HepG2 (cell line): ENCODE measurements around the gene KIZ. TPM values are rescaled to one million over a fixed set of nuclear protein-coding genes. Genes with fewer than 3 reads are reported as not detected.

ENCODE experiments used
- ATAC-seq: fragments of 200-7000 bp; cut with Tn5 transposase; 3 replicates; pipeline ENCODE4 v1.9.1; 2020; ENCODE audit warnings: mild to moderate bottlenecking, moderate library complexity
- BruUV-seq: library from RNA; stranded (reverse); fragments of 400-500 nt; replicated peaks from 2 replicates; lab custom pipeline; 2021; lab: Mats Ljungman, UMichigan
- CTCF ChIA-PET: fragments of 300-600 bp; formaldehyde crosslinking; extraction: SDS; loops from one replicate; lab custom pipeline; 2021; ENCODE audit warnings: low total read pairs, inconsistent platforms, low intra/inter-chr PET ratio; lab: Yijun Ruan, JAX
- POLR2A ChIA-PET: fragments of 350-600 bp; sonication (Branson Sonifier 250); formaldehyde crosslinking; loops from one replicate; lab custom pipeline; 2020; ENCODE audit warnings: antibody characterized with exemption, inconsistent platforms; lab: Yijun Ruan, JAX
- DNase-seq: peaks from one replicate; pipeline ENCODE4 v3.0.0-alpha.2; 2015; ENCODE audit warnings: low spot score
- FAIRE-seq: peaks from 3 replicates; lab custom pipeline; 2011; peaks lifted over from hg19 to GRCh38; lab: Jason Lieb, UNC
- H2AFZ ChIP-seq: one replicate; pipeline ENCODE4 v1.6.1; 2011; ENCODE audit warnings: low read length, inconsistent platforms
- H3K27ac ChIP-seq: fragments of 300-600 bp; 3 replicates; pipeline ENCODE4 v1.8.0; 2011; ENCODE audit warnings: mixed run types, mild to moderate bottlenecking, mixed read lengths, low read length, inconsistent platforms; ENCODE audit not compliant: insufficient read depth; ENCODE audit errors: extremely low read length
- H3K27me3 ChIP-seq, 2 experiments: fragments of 200-600 bp in 1 of 2; 2 replicates in 1 of 2; 3 replicates in 1 of 2; pipeline versions ENCODE4 v1.6.0 to v1.8.0; 2011; ENCODE audit warnings: low read length in 2 of 2, mild to moderate bottlenecking in 2 of 2, moderate library complexity in 2 of 2, inconsistent platforms in 1 of 2; ENCODE audit not compliant: insufficient read depth in 2 of 2, control insufficient read depth in 1 of 2
- H3K36me3 ChIP-seq, 2 experiments: fragments of 200-600 bp in 1 of 2; replicated peaks in 1 of 2; 2 replicates in 1 of 2; 3 replicates in 1 of 2; pipeline versions ENCODE4 v1.5.1 to v1.8.0; 2011; ENCODE audit warnings: low read length in 2 of 2, inconsistent platforms in 1 of 2; ENCODE audit not compliant: insufficient read depth in 2 of 2, control insufficient read depth in 1 of 2
- H3K4me1 ChIP-seq: 2 replicates; pipeline ENCODE4 v1.5.1; 2012; ENCODE audit warnings: low read length, inconsistent platforms; ENCODE audit not compliant: insufficient read depth
- H3K4me2 ChIP-seq: 2 replicates; pipeline ENCODE4 v1.6.0; 2011; ENCODE audit warnings: low read depth, low read length, inconsistent platforms
- H3K4me3 ChIP-seq, 3 experiments: fragments of 200-600 bp in 1 of 3; sonication (generic), shearing (Covaris generic) in 1 of 3; replicated peaks in 1 of 3; 2 replicates each; pipeline ENCODE4 v1.5.1; 2011 to 2016; ENCODE audit warnings: low read length in 3 of 3, inconsistent platforms in 2 of 3, low read depth in 2 of 3, mild to moderate bottlenecking in 2 of 3, control low read depth in 1 of 3, mixed read lengths in 1 of 3; ENCODE audit not compliant: insufficient read depth in 1 of 3
- H3K79me2 ChIP-seq: one replicate; pipeline ENCODE4 v1.6.1; 2011; ENCODE audit warnings: low read length, inconsistent platforms; ENCODE audit not compliant: insufficient read depth
- H3K9ac ChIP-seq: 2 replicates; pipeline ENCODE4 v1.6.0; 2011; ENCODE audit warnings: mild to moderate bottlenecking, low read depth, low read length, inconsistent platforms; ENCODE audit not compliant: insufficient read depth
- H3K9me3 ChIP-seq: 2 replicates; pipeline ENCODE4 v1.5.1; 2012; ENCODE audit warnings: mild to moderate bottlenecking, low read length
- H4K20me1 ChIP-seq: 2 replicates; pipeline ENCODE4 v1.6.0; 2011; ENCODE audit warnings: inconsistent platforms, mild to moderate bottlenecking, low read length, moderate library complexity; ENCODE audit not compliant: insufficient read depth
- AGO2 ChIP-seq: fragments of 200-400 bp; formaldehyde crosslinking; optimal IDR thresholded peaks from 2 replicates; pipeline ENCODE3; 2017; ENCODE audit warnings: mild to moderate bottlenecking, low read depth, low read length, moderate library complexity
- ASH2L ChIP-seq: fragments of 300-600, 200-600 bp; sonication (generic); IDR thresholded peaks from 2 replicates; pipeline ENCODE4 v1.7.0; 2017; ENCODE audit warnings: low read depth, mild to moderate bottlenecking, moderate library complexity, mixed read lengths, low read length; ENCODE audit not compliant: insufficient read length
- HOMEZ ChIP-seq: IDR thresholded peaks from 2 replicates; pipeline ENCODE4 v1.6.1; 2016; ENCODE audit warnings: low read depth
- HOXA9 ChIP-seq: sonication (generic); formaldehyde crosslinking; IDR thresholded peaks from 2 replicates; pipeline ENCODE4 v1.8.1; 2022; ENCODE audit warnings: missing genetic modification reagents, mild to moderate bottlenecking, moderate library complexity, borderline replicate concordance
- MXI1 ChIP-seq: IDR thresholded peaks from 3 replicates; pipeline ENCODE4 v1.6.1; 2012; ENCODE audit warnings: low read depth, low read length, inconsistent platforms, borderline replicate concordance
- RARA ChIP-seq: IDR thresholded peaks from 2 replicates; pipeline ENCODE4 v1.6.1; 2016; ENCODE audit warnings: missing genetic modification reagents, missing compliant biosample characterization
- RORA ChIP-seq: sonication (generic); formaldehyde crosslinking; IDR thresholded peaks from 2 replicates; pipeline ENCODE4 v1.5.0; 2020; ENCODE audit warnings: mild to moderate bottlenecking, missing genetic modification reagents, moderate library complexity
- SAFB2 ChIP-seq: sonication (generic); formaldehyde crosslinking; IDR thresholded peaks from 2 replicates; pipeline ENCODE4 v1.5.1; 2020; ENCODE audit warnings: missing genetic modification reagents, low read depth, mild to moderate bottlenecking, borderline replicate concordance
- SIX4 ChIP-seq: sonication (generic); formaldehyde crosslinking; IDR thresholded peaks from 2 replicates; pipeline ENCODE4 v1.4.0; 2020; ENCODE audit warnings: missing genetic modification reagents
- SOX13 ChIP-seq, 3 experiments: fragments of 450-650 bp in 1 of 3; sonication (generic) in 1 of 3; formaldehyde crosslinking in 1 of 3; IDR thresholded peaks in 2 of 3; conservative IDR thresholded peaks in 1 of 3; 2 replicates each; pipeline versions ENCODE4 v1.5.0 to v1.6.1; 2016 to 2020; ENCODE audit warnings: antibody characterized with exemption in 1 of 3, mild to moderate bottlenecking in 1 of 3, missing compliant biosample characterization in 1 of 3, missing genetic modification reagents in 1 of 3, moderate library complexity in 1 of 3
- ZNF274 ChIP-seq: sonication (generic); formaldehyde crosslinking; IDR thresholded peaks from 2 replicates; pipeline ENCODE4 v1.5.1; 2020; ENCODE audit warnings: mild to moderate bottlenecking, missing genetic modification reagents
- ZNF83 ChIP-seq: sonication (generic); formaldehyde crosslinking; IDR thresholded peaks from 2 replicates; pipeline ENCODE4 v1.4.0; 2020; ENCODE audit warnings: missing genetic modification reagents, mild to moderate bottlenecking, borderline replicate concordance
- WGBS: methylation state at CpG from one replicate; pipeline ENCODE4 v1.1.6; 2017; ENCODE audit warnings: low lambda C conversion rate; 5-methylcytosine and 5-hydroxymethylcytosine counted together
- in situ Hi-C: cut with HindIII; loops from 2 replicates; pipeline ENCODE4 v1.10.0; 2017; ENCODE audit warnings: low pct_unique_long_range_greater_than_20kb; ENCODE audit not compliant: extremely low pct_ligation_motif_present
- intact Hi-C: fragments of 100-400 bp; cut with micrococcal nuclease; formaldehyde crosslinking; loops from one replicate; pipeline ENCODE4 v1.10.0; 2022; ENCODE audit not compliant: unreplicated experiment
- polyA plus RNA-seq, 8 experiments: library from polyadenylated mRNA; depleted of rRNA in 3 of 8; stranded (reverse) in 7 of 8; unstranded in 1 of 8; fragments of >200 nt; fragmentation: Illumina TruSeq in 4 of 8; extraction: Trizol in 4 of 8; gene quantifications; 2 replicates each; pipeline versions ENCODE4 v1.2.1 to v1.2.3, GENCODE V29; 2011 to 2016; ENCODE audit warnings: low read depth in 4 of 8, missing spikeins in 1 of 8, mixed read lengths in 1 of 8; ENCODE audit not compliant: insufficient read depth in 1 of 8
- total RNA-seq, 5 experiments: library from RNA; depleted of rRNA; stranded (reverse); fragments of >200 nt; fragmentation: Illumina TruSeq; extraction: Trizol; gene quantifications; 2 replicates each; pipeline ENCODE4 v1.2.3, GENCODE V29; 2016; ENCODE audit warnings: low read depth in 1 of 5
- TF ChIP-seq, protein P1 (sequence below): sonication (generic); formaldehyde crosslinking; IDR thresholded peaks from 2 replicates; pipeline ENCODE4 v1.5.1; 2020; ENCODE audit warnings: mild to moderate bottlenecking, missing genetic modification reagents, borderline replicate concordance

The KIZ gene
- total and polyA plus RNA-seq, 2 of the 13 experiments (the other 11 are each of a cell fraction or from before 2014, with no cell fraction given) = 46.3 to 114 TPM

- TF ChIP-seq RARA (CRISPR knock-in tag) = no peak
Observed at GRCh38 chr20:21240394-21240793, 114.5 kb downstream of the KIZ start (continued).

GRCh38 chr20:21241406-21241805, 115.5 kb downstream of the KIZ start:
- no peak overlapping the region for H3K27ac ChIP-seq
- H2AFZ ChIP-seq = no peak overlapping the region
- FAIRE-seq (no peak), DNase-seq (no peak), ATAC-seq (no peak)
- BruUV-seq = no TSS peak
- no peak overlapping the region for H3K4me2 ChIP-seq
- H3K27me3 ChIP-seq = no peaks in the 10 kb centered on the region
- intact Hi-C loops (no loop called here), in situ Hi-C loops (no loop called here)
- no peak overlapping the region for H3K9ac ChIP-seq
- 81% methylated on average over 7 of the region's 7 CpGs for WGBS
- no peaks in the 10 kb centered on the region for H3K9me3 ChIP-seq
- CTCF ChIA-PET = no interaction called here
- TF ChIP-seq RORA (CRISPR knock-in tag) (no peak), AGO2 (no peak), SAFB2 (CRISPR knock-in tag) (no peak), ZNF83 (CRISPR knock-in tag) (no peak), SOX13 (IDR thresholded peaks at IDR 0.05) (no peak), SOX13 (CRISPR knock-in tag; conservative IDR thresholded peaks at IDR 0.05 in 1 of 2, IDR thresholded peaks at IDR 0.05 in 1 of 2) (no peak), HOXA9 (CRISPR knock-in tag) (no peak), MXI1 (no peak), HOMEZ (CRISPR knock-in tag) (no peak), ZNF274 (CRISPR knock-in tag) (no peak), SIX4 (CRISPR knock-in tag) (no peak), ASH2L (no peak)
- TF ChIP-seq, protein P1, sequence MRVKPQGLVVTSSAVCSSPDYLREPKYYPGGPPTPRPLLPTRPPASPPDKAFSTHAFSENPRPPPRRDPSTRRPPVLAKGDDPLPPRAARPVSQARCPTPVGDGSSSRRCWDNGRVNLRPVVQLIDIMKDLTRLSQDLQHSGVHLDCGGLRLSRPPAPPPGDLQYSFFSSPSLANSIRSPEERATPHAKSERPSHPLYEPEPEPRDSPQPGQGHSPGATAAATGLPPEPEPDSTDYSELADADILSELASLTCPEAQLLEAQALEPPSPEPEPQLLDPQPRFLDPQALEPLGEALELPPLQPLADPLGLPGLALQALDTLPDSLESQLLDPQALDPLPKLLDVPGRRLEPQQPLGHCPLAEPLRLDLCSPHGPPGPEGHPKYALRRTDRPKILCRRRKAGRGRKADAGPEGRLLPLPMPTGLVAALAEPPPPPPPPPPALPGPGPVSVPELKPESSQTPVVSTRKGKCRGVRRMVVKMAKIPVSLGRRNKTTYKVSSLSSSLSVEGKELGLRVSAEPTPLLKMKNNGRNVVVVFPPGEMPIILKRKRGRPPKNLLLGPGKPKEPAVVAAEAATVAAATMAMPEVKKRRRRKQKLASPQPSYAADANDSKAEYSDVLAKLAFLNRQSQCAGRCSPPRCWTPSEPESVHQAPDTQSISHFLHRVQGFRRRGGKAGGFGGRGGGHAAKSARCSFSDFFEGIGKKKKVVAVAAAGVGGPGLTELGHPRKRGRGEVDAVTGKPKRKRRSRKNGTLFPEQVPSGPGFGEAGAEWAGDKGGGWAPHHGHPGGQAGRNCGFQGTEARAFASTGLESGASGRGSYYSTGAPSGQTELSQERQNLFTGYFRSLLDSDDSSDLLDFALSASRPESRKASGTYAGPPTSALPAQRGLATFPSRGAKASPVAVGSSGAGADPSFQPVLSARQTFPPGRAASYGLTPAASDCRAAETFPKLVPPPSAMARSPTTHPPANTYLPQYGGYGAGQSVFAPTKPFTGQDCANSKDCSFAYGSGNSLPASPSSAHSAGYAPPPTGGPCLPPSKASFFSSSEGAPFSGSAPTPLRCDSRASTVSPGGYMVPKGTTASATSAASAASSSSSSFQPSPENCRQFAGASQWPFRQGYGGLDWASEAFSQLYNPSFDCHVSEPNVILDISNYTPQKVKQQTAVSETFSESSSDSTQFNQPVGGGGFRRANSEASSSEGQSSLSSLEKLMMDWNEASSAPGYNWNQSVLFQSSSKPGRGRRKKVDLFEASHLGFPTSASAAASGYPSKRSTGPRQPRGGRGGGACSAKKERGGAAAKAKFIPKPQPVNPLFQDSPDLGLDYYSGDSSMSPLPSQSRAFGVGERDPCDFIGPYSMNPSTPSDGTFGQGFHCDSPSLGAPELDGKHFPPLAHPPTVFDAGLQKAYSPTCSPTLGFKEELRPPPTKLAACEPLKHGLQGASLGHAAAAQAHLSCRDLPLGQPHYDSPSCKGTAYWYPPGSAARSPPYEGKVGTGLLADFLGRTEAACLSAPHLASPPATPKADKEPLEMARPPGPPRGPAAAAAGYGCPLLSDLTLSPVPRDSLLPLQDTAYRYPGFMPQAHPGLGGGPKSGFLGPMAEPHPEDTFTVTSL (CRISPR knock-in tag) = no peak
- TF ChIP-seq, all 625 proteins: peak for 0
- Histone ChIP-seq H3K79me2 (no peaks in the 10 kb centered on the region), H3K4me1 (no peaks in the 10 kb centered on the region), H3K4me3 (no peak overlapping the region), H4K20me1 (no peaks in the 10 kb centered on the region), H3K36me3 (peaks cover 29 to 81% of the 10 kb centered on the region in 2 experiments)
- POLR2A ChIA-PET = no interaction called here
